ENCODE data around the gene MGAT4A. TPM values are rescaled to one million over a fixed set of nuclear protein-coding genes. Genes with fewer than 3 reads are reported as not detected.

The MGAT4A gene
- total and polyA plus RNA-seq, 12 donors, result 4.6 to 33.0 (median 18.6) TPM

GRCh38 chr2:98773907-98774306 lies 43.0 kb upstream of the MGAT4A start:
- H3K4me3 ChIP-seq, result no peak overlapping the region
- H3K4me1 ChIP-seq, result peaks cover 0 to 41% (median 10%) of the 10 kb centered on the region in 9 donors
- H3K27me3 ChIP-seq, result peaks cover 0 to 7% (median 0%) of the 10 kb centered on the region in 7 donors
- no peaks in the 10 kb centered on the region for H3K36me3 ChIP-seq
- WGBS, 2 donors, result 97 to 98% methylated on average over 4 of the region's 4 CpGs
- no peak for ATAC-seq
- H3K27ac ChIP-seq, result peak overlapping the region in 1 of 10 donors; percentile 85
- intact Hi-C loops (cut with DNase I), result no loop called here
- TF ChIP-seq, protein P1, sequence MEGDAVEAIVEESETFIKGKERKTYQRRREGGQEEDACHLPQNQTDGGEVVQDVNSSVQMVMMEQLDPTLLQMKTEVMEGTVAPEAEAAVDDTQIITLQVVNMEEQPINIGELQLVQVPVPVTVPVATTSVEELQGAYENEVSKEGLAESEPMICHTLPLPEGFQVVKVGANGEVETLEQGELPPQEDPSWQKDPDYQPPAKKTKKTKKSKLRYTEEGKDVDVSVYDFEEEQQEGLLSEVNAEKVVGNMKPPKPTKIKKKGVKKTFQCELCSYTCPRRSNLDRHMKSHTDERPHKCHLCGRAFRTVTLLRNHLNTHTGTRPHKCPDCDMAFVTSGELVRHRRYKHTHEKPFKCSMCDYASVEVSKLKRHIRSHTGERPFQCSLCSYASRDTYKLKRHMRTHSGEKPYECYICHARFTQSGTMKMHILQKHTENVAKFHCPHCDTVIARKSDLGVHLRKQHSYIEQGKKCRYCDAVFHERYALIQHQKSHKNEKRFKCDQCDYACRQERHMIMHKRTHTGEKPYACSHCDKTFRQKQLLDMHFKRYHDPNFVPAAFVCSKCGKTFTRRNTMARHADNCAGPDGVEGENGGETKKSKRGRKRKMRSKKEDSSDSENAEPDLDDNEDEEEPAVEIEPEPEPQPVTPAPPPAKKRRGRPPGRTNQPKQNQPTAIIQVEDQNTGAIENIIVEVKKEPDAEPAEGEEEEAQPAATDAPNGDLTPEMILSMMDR (IDR thresholded peaks at IDR 0.05), result no peak
- DNase-seq, result no peak
- H3K9me3 ChIP-seq, result no peaks in the 10 kb centered on the region

GRCh38 chr2:98773169-98773568 lies 42.2 kb upstream of the MGAT4A start:
- Histone ChIP-seq H3K36me3 (no peaks in the 10 kb centered on the region), H3K27ac (peak overlapping the region in 1 of 10 donors; percentile 85), H3K27me3 (peaks cover 0 to 7% (median 0%) of the 10 kb centered on the region in 7 donors), H3K9me3 (no peaks in the 10 kb centered on the region), H3K4me3 (no peak overlapping the region), H3K4me1 (peaks cover 0 to 48% (median 12%) of the 10 kb centered on the region in 9 donors)
- 87 to 95% methylated on average over 5 of the region's 5 CpGs for WGBS, 2 donors
- TF ChIP-seq, protein P1 (IDR thresholded peaks at IDR 0.05), result no peak
- DNase-seq (no peak), ATAC-seq (no peak)
- intact Hi-C loops (cut with DNase I), result no loop called here

DNA sequence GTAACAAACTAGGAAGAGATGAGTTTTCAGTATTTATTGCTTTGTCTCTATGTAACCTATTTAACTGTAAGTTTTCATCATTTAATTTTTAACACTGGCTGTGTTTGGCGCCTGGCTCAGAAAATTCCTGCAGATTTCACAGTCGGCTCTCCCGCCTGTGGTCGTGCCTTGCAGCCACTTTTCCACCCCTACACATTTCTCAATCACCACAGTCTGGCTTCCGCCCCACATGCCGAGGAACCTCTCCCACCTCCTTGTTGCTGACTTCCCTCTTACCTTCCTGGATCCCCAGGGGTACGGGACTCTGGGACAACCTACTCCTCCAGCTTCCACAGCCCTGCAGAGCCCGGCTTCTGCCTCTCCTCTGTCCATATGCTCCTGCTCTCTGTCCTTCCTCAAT lies 41.6 kb upstream of the MGAT4A start:
- ATAC-seq, result peak in 1 of 8 donors; percentile 15
- Histone ChIP-seq H3K4me3 (peak overlapping the region in 1 of 10 donors; percentile 42), H3K4me1 (peaks cover 0 to 55% (median 12%) of the 10 kb centered on the region in 9 donors), H3K27ac (peak overlapping the region in 3 of 10 donors; percentile 5 to 85 (median 6)), H3K9me3 (no peaks in the 10 kb centered on the region), H3K27me3 (peaks cover 0 to 7% (median 0%) of the 10 kb centered on the region in 7 donors), H3K36me3 (no peaks in the 10 kb centered on the region)
- intact Hi-C loops (cut with DNase I), result no loop called here
- no peak for DNase-seq
- TF ChIP-seq, protein P1 (IDR thresholded peaks at IDR 0.05), result no peak
- WGBS, 2 donors, result 52 to 54% methylated on average over 8 of the region's 8 CpGs

DNA sequence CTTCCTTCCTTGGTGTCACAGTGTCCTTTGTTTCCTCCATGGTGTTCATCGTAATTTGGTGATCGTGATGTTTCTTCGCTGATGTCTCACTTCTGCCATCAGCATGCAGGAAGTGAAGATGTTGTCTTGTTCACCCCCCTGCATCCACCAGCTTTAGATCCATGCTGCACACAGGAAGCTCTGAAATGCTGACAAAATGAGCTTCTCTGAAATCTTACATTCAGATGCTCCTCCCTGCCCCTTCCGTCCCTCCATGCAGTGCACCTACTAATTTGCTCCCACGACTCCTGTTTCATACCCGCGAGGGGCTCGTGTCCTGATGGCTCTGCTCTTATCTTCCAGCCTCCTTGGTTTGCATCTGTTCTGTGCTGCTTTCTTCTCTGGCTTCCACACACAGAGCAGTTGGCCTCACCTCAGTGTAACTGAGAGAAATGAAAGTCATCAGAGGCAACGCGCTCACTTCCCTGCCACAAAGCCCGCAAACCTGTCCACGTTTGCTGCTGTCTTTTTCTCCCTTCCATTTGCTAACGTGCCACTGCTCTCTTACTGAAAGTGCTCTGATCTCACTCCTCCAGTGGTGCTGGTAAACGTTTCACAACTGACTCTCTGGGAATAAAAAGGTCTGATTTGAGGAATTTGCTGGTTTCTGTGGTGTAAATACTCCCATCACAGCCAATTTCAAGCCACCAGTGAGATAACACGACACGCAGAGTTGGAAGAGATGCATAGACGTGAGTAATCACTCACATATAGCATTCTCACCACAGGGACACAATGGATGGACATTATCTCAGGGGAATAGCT lies 41.0 kb upstream of the MGAT4A start:
- DNase-seq (no peak), ATAC-seq (peak; percentile 17 to 59 (median 45))
- Histone ChIP-seq H3K4me3 (peak overlapping the region in 7 of 10 donors; percentile 1 to 42 (median 22)), H3K36me3 (no peaks in the 10 kb centered on the region), H3K27ac (peak overlapping the region in 6 of 10 donors; percentile 5 to 85 (median 12)), H3K4me1 (peaks cover 0 to 61% (median 12%) of the 10 kb centered on the region in 9 donors), H3K27me3 (peaks cover 0 to 7% (median 0%) of the 10 kb centered on the region in 7 donors), H3K9me3 (no peaks in the 10 kb centered on the region)
- intact Hi-C loops (cut with DNase I), result no loop called here
- WGBS, 2 donors, result 42 to 44% methylated on average over 17 of the region's 17 CpGs
- TF ChIP-seq, protein P1 (IDR thresholded peaks at IDR 0.05), result no peak

Data from heart right ventricle (tissue), 16 donors.